ENCODE results near the gene CAMTA1. TPM values are rescaled to one million over a fixed set of nuclear protein-coding genes. Genes with fewer than 3 reads are reported as not detected.

Gene CAMTA1
- polyA plus RNA-seq, 1 experiment, result 23.1 TPM

GRCh38 chr1:7444363-7444762, 659.1 kb downstream of the CAMTA1 start:
- Histone ChIP-seq H3K27me3 (ENCODE audit: control insufficient read depth, insufficient read depth, low read length) (no peaks in the 10 kb centered on the region), H3K4me3 (ENCODE audit: low read depth, low read length) (no peak overlapping the region), H3K36me3 (ENCODE audit: control insufficient read depth, insufficient read depth, low read length) (no peaks in the 10 kb centered on the region)
- TF ChIP-seq CTCF (IDR thresholded peaks at IDR 0.05; ENCODE audit: insufficient read depth, low read depth, low read length), result no peak
- ChIA-PET CTCF (interaction anchor here (1.3 kb wide), 1 partner anchor 10 kb away, joined by 4 read pairs; no protein-coding TSS in a partner anchor), POLR2A (interaction anchor here (0.5 to 0.6 kb wide), 2 partner anchors 44 to 51 kb away, joined by 3 to 5 read pairs; no protein-coding TSS in a partner anchor)
- DNase-seq (ENCODE audit: low read depth), result no peak

GRCh38 chr1:7447093-7447492, 661.8 kb downstream of the CAMTA1 start:
- TF ChIP-seq CTCF (IDR thresholded peaks at IDR 0.05; ENCODE audit: insufficient read depth, low read depth, low read length), result no peak
- ChIA-PET POLR2A (no interaction called here), CTCF (interaction anchor here (1.7 kb wide), 1 partner anchor 377 kb away, joined by 4 read pairs; no protein-coding TSS in a partner anchor)
- no peak overlapping the region for H3K4me3 ChIP-seq (ENCODE audit: low read depth, low read length)
- H3K36me3 ChIP-seq (ENCODE audit: control insufficient read depth, insufficient read depth, low read length), result no peaks in the 10 kb centered on the region
- no peaks in the 10 kb centered on the region for H3K27me3 ChIP-seq (ENCODE audit: control insufficient read depth, insufficient read depth, low read length)
- no peak for DNase-seq (ENCODE audit: low read depth)

- ChIA-PET POLR2A (no interaction called here), CTCF (interaction anchor here (1.7 kb wide), 1 partner anchor 378 kb away, joined by 4 read pairs; no protein-coding TSS in a partner anchor)
- no peak for DNase-seq (ENCODE audit: low read depth)
- H3K27me3 ChIP-seq (ENCODE audit: control insufficient read depth, insufficient read depth, low read length), result no peaks in the 10 kb centered on the region
- H3K4me3 ChIP-seq (ENCODE audit: low read depth, low read length), result no peak overlapping the region
- no peaks in the 10 kb centered on the region for H3K36me3 ChIP-seq (ENCODE audit: control insufficient read depth, insufficient read depth, low read length)
- no peak for TF ChIP-seq CTCF (IDR thresholded peaks at IDR 0.05; ENCODE audit: insufficient read depth, low read depth, low read length)
Observed at GRCh38 chr1:7447736-7448135, 662.5 kb downstream of the CAMTA1 start.

GRCh38 chr1:7448986-7449385, 663.7 kb downstream of the CAMTA1 start:
- no peaks in the 10 kb centered on the region for H3K36me3 ChIP-seq (ENCODE audit: control insufficient read depth, insufficient read depth, low read length)
- H3K27me3 ChIP-seq (ENCODE audit: control insufficient read depth, insufficient read depth, low read length), result no peaks in the 10 kb centered on the region
- H3K4me3 ChIP-seq (ENCODE audit: low read depth, low read length), result no peak overlapping the region
- no peak for TF ChIP-seq CTCF (IDR thresholded peaks at IDR 0.05; ENCODE audit: insufficient read depth, low read depth, low read length)
- no peak for DNase-seq (ENCODE audit: low read depth)
- ChIA-PET CTCF (no interaction called here), POLR2A (no interaction called here)

- no peak for DNase-seq (ENCODE audit: low read depth)
- no peaks in the 10 kb centered on the region for H3K36me3 ChIP-seq (ENCODE audit: control insufficient read depth, insufficient read depth, low read length)
- ChIA-PET CTCF (no interaction called here), POLR2A (no interaction called here)
- no peaks in the 10 kb centered on the region for H3K27me3 ChIP-seq (ENCODE audit: control insufficient read depth, insufficient read depth, low read length)
- no peak for TF ChIP-seq CTCF (IDR thresholded peaks at IDR 0.05; ENCODE audit: insufficient read depth, low read depth, low read length)
- H3K4me3 ChIP-seq (ENCODE audit: low read depth, low read length), result no peak overlapping the region
Observed at GRCh38 chr1:7449750-7450149, 664.5 kb downstream of the CAMTA1 start.
